ENCODE data around the gene RAB27A.

GRCh38 chr15:55220606-55221005 is 69.0 kb downstream of the RAB27A start:
- TF ChIP-seq CTCF (IDR thresholded peaks at IDR 0.05) = no peak
- no peak for TF ChIP-seq POLR2A (IDR thresholded peaks at IDR 0.05)
